ENCODE results near the gene KATNA1. TPM values are rescaled to one million over a fixed set of nuclear protein-coding genes. Genes with fewer than 3 reads are reported as not detected.

KATNA1 gene
- total and polyA plus RNA-seq, 9 of the 15 experiments (the other 6 are each of a cell fraction or from before 2014, with no cell fraction given), result 22.5 to 76.9 (median 45.0) TPM

- TF ChIP-seq UBTF (IDR thresholded peaks at IDR 0.05; ENCODE audit: borderline replicate concordance in 1 of 2, low read depth in 2 of 2, low read length in 2 of 2) (peak; percentile 50 to 71; a peak in 1 of 4 replicates), RBFOX2 (IDR thresholded peaks at IDR 0.05; ENCODE audit: low read depth, low read length) (peak; percentile 87), E2F5 (CRISPR knock-in tag; IDR thresholded peaks at IDR 0.05) (peak; percentile 63; the same call in 1 of the 2 replicates), ETV1 (tag; conservative IDR thresholded peaks at IDR 0.05; ENCODE audit: low read depth) (no peak), ZBTB9 (CRISPR knock-in tag; IDR thresholded peaks at IDR 0.05) (peak; percentile 68; the same call in 1 of the 2 replicates), RB1 (IDR thresholded peaks at IDR 0.05; ENCODE audit: low read depth) (peak; percentile 90), NCOA6 (IDR thresholded peaks at IDR 0.05) (peak; percentile 90), L3MBTL2 (IDR thresholded peaks at IDR 0.05) (peak; percentile 84), TOE1 (IDR thresholded peaks at IDR 0.05; ENCODE audit: borderline replicate concordance) (no peak), TOE1 (CRISPR knock-in tag; IDR thresholded peaks at IDR 0.05; ENCODE audit: borderline replicate concordance, low read depth) (0 out of 2 replicates have a peak, but pooled peaks have one; percentile 15), SUPT5H (IDR thresholded peaks at IDR 0.05) (peak; percentile 80), ZFX (CRISPR knock-in tag; IDR thresholded peaks at IDR 0.05) (peak; percentile 93), ZBTB11 (CRISPR knock-in tag; IDR thresholded peaks at IDR 0.05) (peak in 1 of 3 experiments; percentile 38; a peak in 1 of 6 replicates), SMAD3 (CRISPR knock-in tag; conservative IDR thresholded peaks at IDR 0.05) (no peak), MYBL2 (IDR thresholded peaks at IDR 0.05; ENCODE audit: low read depth) (no peak), MYBL2 (CRISPR knock-in tag; IDR thresholded peaks at IDR 0.05; ENCODE audit: borderline replicate concordance) (no peak), DACH1 (IDR thresholded peaks at IDR 0.05; ENCODE audit: partially characterized antibody) (no peak), ATF1 (CRISPR knock-in tag; IDR thresholded peaks at IDR 0.05) (0 out of 2 replicates have a peak, but pooled peaks have one; percentile 18), ATF1 (tag; IDR thresholded peaks at IDR 0.05) (peak; percentile 27)
Measured at GRCh38 chr6:149566410-149567193, 81.9 kb downstream of the KATNA1 start (continued).
